Thoracic aorta (tissue), 2 donors: ENCODE measurements around the gene DSCAM. TPM values are rescaled to one million over a fixed set of nuclear protein-coding genes. Genes with fewer than 3 reads are reported as not detected.

Experiments used
- ATAC-seq: fragments of 150-250 bp; one replicate; pipeline ENCODE4 v1.8.0; 2017; ENCODE audit warnings: low read depth; ENCODE audit not compliant: insufficient number of reproducible peaks, low FRiP score
- DNase-seq: peaks from one replicate; pipeline ENCODE4 v3.0.0-alpha.2; 2020; ENCODE audit warnings: low spot score
- H3K27ac ChIP-seq, 2 donors: fragments of 200-600 bp; sonication (generic); 1 replicate in 1 of 2; 2 replicates in 1 of 2; pipeline ENCODE4 v1.5.1; 2016; ENCODE audit warnings: mild to moderate bottlenecking in 2 of 2, moderate library complexity in 2 of 2
- H3K27me3 ChIP-seq: fragments of 200-600 bp; sonication (generic); replicated peaks from 2 replicates; pipeline ENCODE4 v1.6.0; 2016; ENCODE audit warnings: mild to moderate bottlenecking; ENCODE audit not compliant: insufficient read depth
- H3K36me3 ChIP-seq: fragments of 200-600 bp; sonication (generic); one replicate; pipeline ENCODE4 v1.5.1; 2016
- H3K4me1 ChIP-seq, 2 donors: fragments of 200-600 bp; sonication (generic); 1 replicate in 1 of 2; 2 replicates in 1 of 2; pipeline versions ENCODE4 v1.5.1 to v1.6.0; 2016; ENCODE audit warnings: low read depth in 2 of 2, mild to moderate bottlenecking in 1 of 2; ENCODE audit not compliant: control insufficient read depth in 1 of 2
- H3K4me3 ChIP-seq: fragments of 200-600 bp; sonication (generic); 2 replicates; pipeline ENCODE4 v1.5.1; 2016; ENCODE audit warnings: mild to moderate bottlenecking
- H3K9me3 ChIP-seq: fragments of 200-600 bp; sonication (generic); 2 replicates; pipeline ENCODE4 v1.5.1; 2016
- CTCF ChIP-seq: fragments of 200-600 bp; sonication (generic); IDR thresholded peaks from one replicate; pipeline ENCODE4 v1.5.1; 2019; ENCODE audit warnings: antibody characterized with exemption
- total RNA-seq, 2 donors: library from RNA; depleted of rRNA; stranded (reverse); fragments of >200 nt; gene quantifications; one replicate each; pipeline versions ENCODE4 v1.1.0 to v1.2.3, GENCODE V29; 2016

Gene DSCAM
- total RNA-seq, 2 donors from 2014 or later: not detected

- Histone ChIP-seq H3K27ac (peak overlapping the region; percentile 97 to 98), H3K4me1 (peaks cover 38 to 82% of the 10 kb centered on the region in 2 donors), H3K9me3 (no peaks in the 10 kb centered on the region), H3K36me3 (no peaks in the 10 kb centered on the region), H3K4me3 (no peak overlapping the region), H3K27me3 (no peaks in the 10 kb centered on the region)
- DNase-seq: no peak
- no peak for TF ChIP-seq CTCF
- ATAC-seq: no peak
Measured at GRCh38 chr21:40051801-40052200, 795.2 kb downstream of the DSCAM start.

- peaks cover 41 to 79% of the 10 kb centered on the region in 2 donors for H3K4me1 ChIP-seq
Measured at GRCh38 chr21:40049931-40050290, 797.0 kb downstream of the DSCAM start.

GRCh38 chr21:40049031-40049930, 797.7 kb downstream of the DSCAM start:
- peak; percentile 10 for ATAC-seq
- peak; percentile 40 for DNase-seq
- TF ChIP-seq CTCF: no peak
- Histone ChIP-seq H3K4me3 (peak overlapping the region; percentile 9), H3K27me3 (no peaks in the 10 kb centered on the region), H3K36me3 (no peaks in the 10 kb centered on the region), H3K4me1 (peaks cover 37 to 73% of the 10 kb centered on the region in 2 donors), H3K27ac (peak overlapping the region; percentile 71 to 94), H3K9me3 (no peaks in the 10 kb centered on the region)

More at GRCh38 chr21:40049931-40050290, 797.0 kb downstream of the DSCAM start:
- no peak for DNase-seq
- H3K4me3 ChIP-seq: no peak overlapping the region
- no peak for ATAC-seq
- no peaks in the 10 kb centered on the region for H3K27me3 ChIP-seq
- peak overlapping the region; percentile 71 to 94 for H3K27ac ChIP-seq
- no peaks in the 10 kb centered on the region for H3K9me3 ChIP-seq
- no peak for TF ChIP-seq CTCF
- H3K36me3 ChIP-seq: no peaks in the 10 kb centered on the region

GRCh38 chr21:40047993-40048730, 798.8 kb downstream of the DSCAM start:
- Histone ChIP-seq H3K27me3 (no peaks in the 10 kb centered on the region), H3K4me1 (peaks cover 30 to 62% of the 10 kb centered on the region in 2 donors), H3K36me3 (no peaks in the 10 kb centered on the region), H3K4me3 (no peak overlapping the region), H3K9me3 (no peaks in the 10 kb centered on the region), H3K27ac (peak overlapping the region; percentile 77 to 94)
- DNase-seq (peak; percentile 60), ATAC-seq (peak; percentile 81)
- TF ChIP-seq CTCF: no peak

- H3K27ac ChIP-seq: peak overlapping the region; percentile 77 to 94
Measured at GRCh38 chr21:40047211-40047610, 799.7 kb downstream of the DSCAM start.

More at GRCh38 chr21:40047211-40047610, 799.7 kb downstream of the DSCAM start:
- Histone ChIP-seq H3K27me3 (no peaks in the 10 kb centered on the region), H3K4me1 (peaks cover 26 to 53% of the 10 kb centered on the region in 2 donors), H3K4me3 (no peak overlapping the region), H3K9me3 (no peaks in the 10 kb centered on the region), H3K36me3 (no peaks in the 10 kb centered on the region)
- DNase-seq (no peak), ATAC-seq (peak; percentile 4)
- no peak for TF ChIP-seq CTCF
